ENCODE data around the gene ZNF235. TPM values are rescaled to one million over a fixed set of nuclear protein-coding genes. Genes with fewer than 3 reads are reported as not detected.

ZNF235 gene
- total and polyA plus RNA-seq, 2 of the 4 experiments (the other 2 are of a cell fraction) = 0.77 to 3.0 TPM

- POLR2A ChIA-PET (ENCODE audit: unreplicated experiment) = interaction anchor here (0.6 kb wide), 1 partner anchor 231 kb away, joined by 9 read pairs; no protein-coding TSS in a partner anchor
- H3K14ac ChIP-seq (replicated peaks; ENCODE audit: low read depth, low read length) = no peak overlapping the region
- no peak for ATAC-seq (ENCODE audit: low read depth)
Observed at GRCh38 chr19:44345959-44346358, 41.1 kb upstream of the ZNF235 start.

More at GRCh38 chr19:44345959-44346358, 41.1 kb upstream of the ZNF235 start:
- TF ChIP-seq FOS (IDR thresholded peaks at IDR 0.05; ENCODE audit: low read depth, low read length) (no peak), CTCF (conservative IDR thresholded peaks at IDR 0.05; ENCODE audit: low read depth, low read length) (no peak), MAZ (IDR thresholded peaks at IDR 0.05; ENCODE audit: borderline replicate concordance, low read depth, low read length) (no peak), RAD21 (IDR thresholded peaks at IDR 0.05; ENCODE audit: low read length) (no peak), MAFK (IDR thresholded peaks at IDR 0.05; ENCODE audit: low read depth, low read length) (no peak), CHD1 (IDR thresholded peaks at IDR 0.05; ENCODE audit: low read depth, low read length) (no peak), MXI1 (IDR thresholded peaks at IDR 0.05; ENCODE audit: borderline replicate concordance, low read depth, low read length) (no peak), POLR2A (IDR thresholded peaks at IDR 0.05; ENCODE audit: low read depth, low read length) (no peak), NFE2L2 (IDR thresholded peaks at IDR 0.05; ENCODE audit: low read depth, low read length) (no peak), SMC3 (IDR thresholded peaks at IDR 0.05; ENCODE audit: low read depth, low read length) (no peak), USF2 (IDR thresholded peaks at IDR 0.05; ENCODE audit: low read depth, low read length) (no peak), ELK1 (IDR thresholded peaks at IDR 0.05; ENCODE audit: borderline replicate concordance, low read depth, low read length) (no peak), BHLHE40 (IDR thresholded peaks at IDR 0.05; ENCODE audit: low read depth, low read length) (no peak), RFX5 (IDR thresholded peaks at IDR 0.05; ENCODE audit: low read depth, low read length) (no peak), RCOR1 (IDR thresholded peaks at IDR 0.05; ENCODE audit: insufficient replicate concordance, low read length) (no peak), CEBPB (IDR thresholded peaks at IDR 0.05; ENCODE audit: low read depth, low read length) (no peak)
- Histone ChIP-seq H3K18ac (ENCODE audit: low read depth, low read length) (no peak overlapping the region), H2AFZ (replicated peaks; ENCODE audit: low read length, poor library complexity) (no peak overlapping the region), H3K27ac (ENCODE audit: insufficient read depth, low read length) (no peak overlapping the region), H3K23ac (ENCODE audit: low read depth, low read length) (no peak overlapping the region), H4K20me1 (ENCODE audit: insufficient read depth, low read length) (no peaks in the 10 kb centered on the region), H2BK15ac (ENCODE audit: low read depth, low read length) (no peak overlapping the region), H2BK5ac (ENCODE audit: low read depth, low read length, poor library complexity, severe bottlenecking) (no peak overlapping the region), H2AK5ac (ENCODE audit: low read depth, low read length) (no peak overlapping the region), H3K9me1 (ENCODE audit: insufficient read depth, low read length) (no peaks in the 10 kb centered on the region), H3K4me1 (ENCODE audit: control insufficient read depth, insufficient read depth, low read length) (no peaks in the 10 kb centered on the region), H3K4me3 (ENCODE audit: insufficient read depth, low read depth, low read length) (no peak overlapping the region), H2BK120ac (ENCODE audit: low read depth, low read length) (no peak overlapping the region), H2AK9ac (replicated peaks; ENCODE audit: low read depth, low read length, poor library complexity) (no peak overlapping the region), H3K36me3 (ENCODE audit: control insufficient read depth, insufficient read depth, low read length) (0 out of 2 replicates have a peak, but pooled peaks cover 2% of the 10 kb centered on the region), H2BK20ac (ENCODE audit: low read depth, low read length) (no peak overlapping the region), H3K27me3 (ENCODE audit: control insufficient read depth, insufficient read depth, low read length) (no peaks in the 10 kb centered on the region), H3K9ac (ENCODE audit: low read depth, low read length) (no peak overlapping the region), H3K56ac (ENCODE audit: extremely low read depth, insufficient read depth, low read length) (no peak overlapping the region), H4K91ac (ENCODE audit: insufficient read depth, low read depth, low read length) (no peak overlapping the region), H4K8ac (ENCODE audit: low read depth in 2 of 2, low read length in 2 of 2) (no peak overlapping the region), H4K5ac (ENCODE audit: low read depth, low read length) (no peak overlapping the region), H3K4me2 (ENCODE audit: low read depth, low read length) (no peak overlapping the region), H3K79me1 (ENCODE audit: low read depth in 1 of 2, low read length in 2 of 2) (peaks cover 19 to 27% of the 10 kb centered on the region in 2 experiments), H3K4ac (ENCODE audit: low read depth, low read length) (no peak overlapping the region), H3K9me3 (ENCODE audit: control insufficient read depth, insufficient read depth, low read length) (peaks cover 7% of the 10 kb centered on the region)
- dilution Hi-C loops (cut with HindIII; ENCODE audit: low sequenced_read_pairs, unreplicated experiment) = no loop called here
- in situ Hi-C loops (cut with MboI; ENCODE audit: low sequenced_read_pairs) = no loop called here
- 100% methylated on average over 1 of the region's 4 CpGs; no CpG with 5 or more reads in 1 of the 2 experiments for WGBS, 2 experiments (ENCODE audit: extremely low coverage in 2 of 2, insufficient read length in 1 of 2)
- BruUV-seq (replicated peaks) = no TSS peak
- intact Hi-C loops (cut with micrococcal nuclease) = no loop called here
- DNase-seq = no peak
- CTCF ChIA-PET = no interaction called here

Data from IMR-90 (cell line).